ENCODE results near the gene MUL1. TPM values are rescaled to one million over a fixed set of nuclear protein-coding genes. Genes with fewer than 3 reads are reported as not detected.

Gene MUL1
- total RNA-seq, 1 donor from 2014 or later: 28.2 TPM

DNA sequence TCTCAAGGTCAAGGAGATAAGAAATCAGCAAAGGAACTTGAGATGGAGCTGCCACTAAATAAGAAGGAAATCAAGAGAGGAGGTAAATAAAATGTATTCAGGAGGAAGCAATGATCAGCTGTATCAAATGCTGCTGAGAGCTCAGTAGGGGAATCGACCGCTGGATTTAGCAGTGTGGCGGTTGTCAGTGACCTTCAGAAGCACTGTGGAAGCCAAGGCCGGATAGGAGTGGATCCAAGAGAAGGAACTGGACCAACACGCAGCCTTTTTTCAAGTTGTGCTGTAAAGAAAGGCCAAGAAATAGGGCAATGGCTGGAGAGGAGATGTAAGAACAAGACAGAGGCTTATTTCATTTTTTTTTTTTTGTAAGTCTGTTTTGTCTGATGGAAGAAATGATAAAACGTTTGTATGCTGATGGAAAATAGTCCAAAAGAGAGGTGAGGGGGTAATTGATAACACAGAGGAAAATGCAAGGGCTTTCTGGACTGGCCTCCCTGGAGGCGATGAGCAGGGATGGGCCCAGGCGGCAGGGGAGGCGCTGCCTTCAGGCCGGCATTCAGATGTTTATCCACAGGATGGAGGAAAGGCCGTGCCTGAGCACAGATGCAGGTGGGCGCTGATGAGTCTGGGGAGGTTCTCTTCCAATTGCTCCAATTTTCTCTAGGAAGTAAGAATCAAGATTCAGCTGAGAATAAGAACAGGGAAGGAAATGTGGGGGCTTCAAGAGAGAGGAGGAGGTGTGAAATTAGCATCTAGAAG is 26.9 kb upstream of the MUL1 start:
- DNase-seq (ENCODE audit: low spot score in 2 of 2, unreplicated experiment in 2 of 2): no peak
- TF ChIP-seq, protein P1, sequence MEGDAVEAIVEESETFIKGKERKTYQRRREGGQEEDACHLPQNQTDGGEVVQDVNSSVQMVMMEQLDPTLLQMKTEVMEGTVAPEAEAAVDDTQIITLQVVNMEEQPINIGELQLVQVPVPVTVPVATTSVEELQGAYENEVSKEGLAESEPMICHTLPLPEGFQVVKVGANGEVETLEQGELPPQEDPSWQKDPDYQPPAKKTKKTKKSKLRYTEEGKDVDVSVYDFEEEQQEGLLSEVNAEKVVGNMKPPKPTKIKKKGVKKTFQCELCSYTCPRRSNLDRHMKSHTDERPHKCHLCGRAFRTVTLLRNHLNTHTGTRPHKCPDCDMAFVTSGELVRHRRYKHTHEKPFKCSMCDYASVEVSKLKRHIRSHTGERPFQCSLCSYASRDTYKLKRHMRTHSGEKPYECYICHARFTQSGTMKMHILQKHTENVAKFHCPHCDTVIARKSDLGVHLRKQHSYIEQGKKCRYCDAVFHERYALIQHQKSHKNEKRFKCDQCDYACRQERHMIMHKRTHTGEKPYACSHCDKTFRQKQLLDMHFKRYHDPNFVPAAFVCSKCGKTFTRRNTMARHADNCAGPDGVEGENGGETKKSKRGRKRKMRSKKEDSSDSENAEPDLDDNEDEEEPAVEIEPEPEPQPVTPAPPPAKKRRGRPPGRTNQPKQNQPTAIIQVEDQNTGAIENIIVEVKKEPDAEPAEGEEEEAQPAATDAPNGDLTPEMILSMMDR (IDR thresholded peaks at IDR 0.05; ENCODE audit: unreplicated experiment): no peak
- H3K4me1 Mint-ChIP-seq: peaks cover 30% of the 10 kb centered on the region
- no peak overlapping the region for H3K4me3 Mint-ChIP-seq
- no peaks in the 10 kb centered on the region for H3K36me3 Mint-ChIP-seq
- H3K27me3 Mint-ChIP-seq (ENCODE audit: low read depth): peaks cover 62% of the 10 kb centered on the region
- no peak overlapping the region for H3K27ac Mint-ChIP-seq
- H3K9me3 Mint-ChIP-seq: no peaks in the 10 kb centered on the region

DNA sequence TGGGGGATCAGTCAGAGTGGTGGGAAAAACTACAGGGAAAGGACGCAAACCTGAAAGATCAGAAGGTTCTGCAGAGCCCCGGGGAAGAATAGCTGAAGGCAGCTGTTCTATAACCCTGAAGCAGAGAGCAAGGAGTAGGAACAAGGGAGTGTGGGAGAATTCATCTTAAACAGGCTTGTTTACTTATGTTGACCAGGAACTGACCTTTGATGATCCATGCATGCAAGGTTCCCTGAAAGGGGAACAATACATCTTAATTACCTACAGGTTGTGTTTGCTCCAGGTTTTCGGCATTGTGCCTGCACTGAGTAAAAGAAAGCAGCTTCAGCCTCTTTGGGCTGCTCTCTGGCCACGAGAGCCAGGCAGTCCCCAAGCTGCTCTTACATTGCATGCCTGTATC is 25.7 kb upstream of the MUL1 start:
- Mint-ChIP-seq H3K9me3 (no peaks in the 10 kb centered on the region), H3K27ac (peak overlapping the region; percentile 79), H3K4me1 (peaks cover 30% of the 10 kb centered on the region), H3K27me3 (ENCODE audit: low read depth) (peaks cover 58% of the 10 kb centered on the region), H3K36me3 (no peaks in the 10 kb centered on the region), H3K4me3 (no peak overlapping the region)
- TF ChIP-seq, protein P1 (IDR thresholded peaks at IDR 0.05; ENCODE audit: unreplicated experiment): no peak
- DNase-seq (ENCODE audit: low spot score in 2 of 2, unreplicated experiment in 2 of 2): no peak

DNA sequence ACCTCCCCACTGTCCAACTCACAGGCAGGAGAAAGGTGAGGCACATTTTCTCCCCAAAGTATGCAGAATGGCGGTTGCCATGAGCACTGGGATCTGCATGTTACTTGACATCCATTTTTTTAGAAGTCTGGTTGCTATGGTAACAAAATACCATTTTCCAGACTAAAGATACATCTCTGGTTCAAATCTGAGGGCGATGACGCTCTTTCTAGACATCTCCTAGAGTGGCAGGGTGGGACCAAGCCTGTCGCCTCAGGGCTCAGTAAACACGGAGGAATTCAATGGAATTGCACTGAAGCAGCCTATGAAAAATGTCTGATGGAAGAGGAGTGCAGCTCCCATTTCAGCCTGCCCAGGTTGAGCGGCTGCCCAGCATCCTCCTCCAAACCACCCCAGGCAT is 22.9 kb upstream of the MUL1 start:
- no peak for DNase-seq (ENCODE audit: low spot score in 2 of 2, unreplicated experiment in 2 of 2)
- peak overlapping the region; percentile 87 for H3K27ac Mint-ChIP-seq
- no peak overlapping the region for H3K4me3 Mint-ChIP-seq
- no peaks in the 10 kb centered on the region for H3K36me3 Mint-ChIP-seq
- no peaks in the 10 kb centered on the region for H3K9me3 Mint-ChIP-seq
- H3K4me1 Mint-ChIP-seq: peaks cover 30% of the 10 kb centered on the region
- TF ChIP-seq, protein P1 (IDR thresholded peaks at IDR 0.05; ENCODE audit: unreplicated experiment): no peak
- peaks cover 66% of the 10 kb centered on the region for H3K27me3 Mint-ChIP-seq (ENCODE audit: low read depth)

DNA sequence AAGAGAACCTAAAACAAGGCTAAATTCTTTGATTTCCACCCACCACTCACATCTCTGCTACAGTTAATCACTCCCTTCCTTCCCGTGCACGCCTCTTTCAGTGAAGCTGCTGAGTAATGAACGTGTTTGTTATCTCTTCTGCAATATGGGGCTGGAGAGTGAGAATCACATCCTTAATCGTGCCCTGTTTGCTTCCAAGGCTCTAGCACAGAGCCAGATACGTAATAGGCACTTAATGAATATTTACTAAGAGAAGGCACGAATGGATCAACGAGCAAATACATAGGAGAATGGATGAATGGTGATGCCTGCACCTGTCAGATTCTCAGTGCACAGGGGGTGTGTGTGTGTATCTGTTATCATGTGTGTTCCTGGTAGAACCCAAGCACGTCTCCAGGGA is 22.4 kb upstream of the MUL1 start:
- Mint-ChIP-seq H3K27me3 (ENCODE audit: low read depth) (peaks cover 64% of the 10 kb centered on the region), H3K36me3 (no peaks in the 10 kb centered on the region)

DNA sequence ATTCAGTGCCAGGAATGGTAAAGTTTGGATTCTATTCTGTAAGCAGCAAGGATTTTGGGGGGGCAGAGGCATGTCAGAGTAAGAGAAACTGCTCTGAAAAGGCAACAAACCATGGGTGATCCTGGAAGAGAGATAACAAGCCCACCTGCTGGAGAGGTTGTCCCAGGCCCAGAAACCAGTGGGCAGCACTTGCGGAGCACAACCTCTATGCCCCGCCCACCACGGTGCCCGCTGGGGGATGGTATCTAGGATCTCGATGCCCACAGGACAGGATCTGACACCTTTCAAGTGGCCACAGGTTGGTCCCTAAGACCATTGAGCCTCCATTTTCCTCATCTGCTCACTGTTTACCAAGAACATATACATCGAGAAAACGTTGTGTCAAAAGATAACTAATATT is 20.3 kb upstream of the MUL1 start:
- Mint-ChIP-seq H3K27me3 (ENCODE audit: low read depth) (peaks cover 63% of the 10 kb centered on the region), H3K4me1 (peaks cover 14% of the 10 kb centered on the region)

More for the DNA sequence above, 22.4 kb upstream of the MUL1 start:
- no peaks in the 10 kb centered on the region for H3K9me3 Mint-ChIP-seq
- TF ChIP-seq, protein P1 (IDR thresholded peaks at IDR 0.05; ENCODE audit: unreplicated experiment): no peak
- peak overlapping the region; percentile 87 for H3K27ac Mint-ChIP-seq
- DNase-seq (ENCODE audit: low spot score in 2 of 2, unreplicated experiment in 2 of 2): no peak
- H3K4me1 Mint-ChIP-seq: peaks cover 30% of the 10 kb centered on the region
- H3K4me3 Mint-ChIP-seq: no peak overlapping the region

More for the DNA sequence above, 20.3 kb upstream of the MUL1 start:
- no peak overlapping the region for H3K4me3 Mint-ChIP-seq
- H3K36me3 Mint-ChIP-seq: no peaks in the 10 kb centered on the region
- H3K9me3 Mint-ChIP-seq: no peaks in the 10 kb centered on the region
- no peak for DNase-seq (ENCODE audit: low spot score in 2 of 2, unreplicated experiment in 2 of 2)
- H3K27ac Mint-ChIP-seq: no peak overlapping the region
- TF ChIP-seq, protein P1 (IDR thresholded peaks at IDR 0.05; ENCODE audit: unreplicated experiment): no peak
